ENCODE results near the gene ATP8A2. TPM values are rescaled to one million over a fixed set of nuclear protein-coding genes. Genes with fewer than 3 reads are reported as not detected.

Gene ATP8A2
- total RNA-seq, 1 donor from 2014 or later, result 0.05 TPM

GRCh38 chr13:25379011-25379410 lies 7.2 kb downstream of the ATP8A2 start:
- intact Hi-C loops (cut with DNase I), result no loop called here
- no peak for DNase-seq
- ATAC-seq (ENCODE audit: poor library complexity), result no peak

GRCh38 chr13:25380082-25380481 lies 8.3 kb downstream of the ATP8A2 start:
- DNase-seq (no peak), ATAC-seq (ENCODE audit: poor library complexity) (no peak)
- intact Hi-C loops (cut with DNase I), result no loop called here

- DNase-seq (no peak), ATAC-seq (ENCODE audit: poor library complexity) (no peak)
- intact Hi-C loops (cut with DNase I), result no loop called here
Measured at GRCh38 chr13:25380741-25381324, 9.1 kb downstream of the ATP8A2 start.

- intact Hi-C loops (cut with DNase I), result no loop called here
- ATAC-seq (ENCODE audit: poor library complexity) (no peak), DNase-seq (no peak)
Measured at GRCh38 chr13:25384758-25385410, 13.1 kb downstream of the ATP8A2 start.

GRCh38 chr13:25391932-25392331 lies 20.2 kb downstream of the ATP8A2 start:
- intact Hi-C loops (cut with DNase I), result no loop called here
- ATAC-seq (ENCODE audit: poor library complexity) (no peak), DNase-seq (no peak)

- ATAC-seq (ENCODE audit: poor library complexity), result no peak
Measured at GRCh38 chr13:25394402-25395060, 22.8 kb downstream of the ATP8A2 start.

GRCh38 chr13:25397763-25398162 lies 26.0 kb downstream of the ATP8A2 start:
- ATAC-seq (ENCODE audit: poor library complexity) (no peak), DNase-seq (no peak)
- intact Hi-C loops (cut with DNase I), result no loop called here

More at GRCh38 chr13:25394402-25395060, 22.8 kb downstream of the ATP8A2 start:
- intact Hi-C loops (cut with DNase I), result no loop called here
- no peak for DNase-seq

- ATAC-seq (ENCODE audit: poor library complexity), result no peak
- intact Hi-C loops (cut with DNase I), result no loop called here
Measured at GRCh38 chr13:25400925-25401324, 29.2 kb downstream of the ATP8A2 start.

GRCh38 chr13:25401958-25402357 lies 30.2 kb downstream of the ATP8A2 start:
- no peak for DNase-seq
- intact Hi-C loops (cut with DNase I), result no loop called here
- no peak for ATAC-seq (ENCODE audit: poor library complexity)

More at GRCh38 chr13:25400925-25401324, 29.2 kb downstream of the ATP8A2 start:
- no peak for DNase-seq

- no peak for DNase-seq
- ATAC-seq (ENCODE audit: poor library complexity), result no peak
- intact Hi-C loops (cut with DNase I), result no loop called here
Measured at GRCh38 chr13:25406377-25406776, 34.6 kb downstream of the ATP8A2 start.

GRCh38 chr13:25409938-25410337 lies 38.2 kb downstream of the ATP8A2 start:
- ATAC-seq (ENCODE audit: poor library complexity) (no peak), DNase-seq (no peak)
- intact Hi-C loops (cut with DNase I), result no loop called here

GRCh38 chr13:25415241-25415640 lies 43.5 kb downstream of the ATP8A2 start:
- no peak for DNase-seq
- ATAC-seq (ENCODE audit: poor library complexity), result no peak
- intact Hi-C loops (cut with DNase I), result no loop called here

- intact Hi-C loops (cut with DNase I), result no loop called here
- DNase-seq (no peak), ATAC-seq (ENCODE audit: poor library complexity) (no peak)
Measured at GRCh38 chr13:25417535-25417934, 45.8 kb downstream of the ATP8A2 start.

- no peak for ATAC-seq (ENCODE audit: poor library complexity)
- DNase-seq, result no peak
- intact Hi-C loops (cut with DNase I), result no loop called here
Measured at GRCh38 chr13:25420161-25420560, 48.4 kb downstream of the ATP8A2 start.

- no peak for ATAC-seq (ENCODE audit: poor library complexity)
- no peak for DNase-seq
- intact Hi-C loops (cut with DNase I), result no loop called here
Measured at GRCh38 chr13:25421612-25422011, 49.8 kb downstream of the ATP8A2 start.

- no peak for ATAC-seq (ENCODE audit: poor library complexity)
- no peak for DNase-seq
- intact Hi-C loops (cut with DNase I), result no loop called here
Measured at GRCh38 chr13:25422153-25422552, 50.4 kb downstream of the ATP8A2 start.

- ATAC-seq (ENCODE audit: poor library complexity) (no peak), DNase-seq (no peak)
- intact Hi-C loops (cut with DNase I), result no loop called here
Measured at GRCh38 chr13:25423831-25424230, 52.1 kb downstream of the ATP8A2 start.

- intact Hi-C loops (cut with DNase I), result no loop called here
- DNase-seq (no peak), ATAC-seq (ENCODE audit: poor library complexity) (no peak)
Measured at GRCh38 chr13:25429466-25429865, 57.7 kb downstream of the ATP8A2 start.

- ATAC-seq (ENCODE audit: poor library complexity) (no peak), DNase-seq (no peak)
- intact Hi-C loops (cut with DNase I), result no loop called here
Measured at GRCh38 chr13:25432691-25433090, 60.9 kb downstream of the ATP8A2 start.

- no peak for ATAC-seq (ENCODE audit: poor library complexity)
- DNase-seq, result no peak
- intact Hi-C loops (cut with DNase I), result no loop called here
Measured at GRCh38 chr13:25440061-25440460, 68.3 kb downstream of the ATP8A2 start.

All from Right ventricle myocardium superior (tissue), 1 donor.